HG03135 (cell line): ENCODE data around the gene SLC25A5.
A peak's percentile ranks its signal among the peaks of the same experiment; 100 is the strongest.
"Not testable (repeated sequence)": the region's sequence is repeated elsewhere in the genome, so short reads cannot be mapped to it uniquely, and the experiment has no call there.

Experiments used
- ATAC-seq: cut with Tn5 transposase; IDR thresholded peaks from one replicate; pipeline ENCODE4 v1.9.1; 2021; ENCODE audit warnings: mild to moderate bottlenecking, moderate library complexity; ENCODE audit not compliant: unreplicated experiment

Gene SLC25A5

GRCh38 chrX:119475389-119476101, 7.3 kb downstream of the SLC25A5 start:
- ATAC-seq, result no peak

DNA sequence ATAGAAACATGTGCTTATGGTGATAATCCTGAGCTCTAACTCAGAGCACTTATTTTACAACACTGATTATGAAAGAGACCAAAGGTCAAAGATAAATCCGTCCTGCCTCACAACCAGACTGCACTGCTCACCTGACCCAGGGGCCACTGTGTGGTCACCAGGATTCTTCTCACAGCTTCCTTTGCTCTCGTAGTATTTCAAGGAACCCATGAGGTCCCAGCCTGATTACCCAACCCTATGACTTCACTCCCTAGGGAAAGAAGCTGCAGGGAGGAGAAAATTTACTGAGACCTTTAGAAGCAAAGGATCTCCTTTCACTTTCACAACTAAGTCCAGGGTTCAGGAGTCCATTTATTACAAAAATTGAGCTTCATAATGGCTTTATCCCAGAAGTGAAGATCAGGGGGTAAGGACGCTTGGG, 9.6 kb downstream of the SLC25A5 start:
- no peak for ATAC-seq

- ATAC-seq, result no peak
Observed at GRCh38 chrX:119478504-119478903, 10.3 kb downstream of the SLC25A5 start.

GRCh38 chrX:119479845-119480244, 11.6 kb downstream of the SLC25A5 start:
- ATAC-seq, result no peak

GRCh38 chrX:119481323-119481801, 13.1 kb downstream of the SLC25A5 start:
- ATAC-seq, result no peak

DNA sequence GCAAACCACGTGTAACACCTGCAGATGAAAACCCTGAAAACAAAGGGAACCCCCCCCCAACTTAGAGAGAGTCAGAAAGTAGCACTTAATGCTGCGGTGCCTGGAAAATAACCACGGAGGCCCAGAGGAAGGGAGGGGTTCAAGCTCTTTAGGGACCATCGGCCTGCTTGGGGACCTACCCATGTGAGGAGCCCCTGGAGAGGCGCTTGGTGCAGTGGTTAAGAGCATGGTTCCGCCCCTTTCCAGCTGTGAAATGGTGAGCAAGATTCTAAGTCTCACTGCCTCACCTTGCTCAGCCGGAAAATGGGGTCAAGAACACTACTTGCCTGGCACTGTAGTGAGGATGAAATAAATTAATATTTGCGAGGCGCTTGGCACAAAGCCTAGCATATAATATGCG, 13.8 kb downstream of the SLC25A5 start:
- ATAC-seq, result no peak

DNA sequence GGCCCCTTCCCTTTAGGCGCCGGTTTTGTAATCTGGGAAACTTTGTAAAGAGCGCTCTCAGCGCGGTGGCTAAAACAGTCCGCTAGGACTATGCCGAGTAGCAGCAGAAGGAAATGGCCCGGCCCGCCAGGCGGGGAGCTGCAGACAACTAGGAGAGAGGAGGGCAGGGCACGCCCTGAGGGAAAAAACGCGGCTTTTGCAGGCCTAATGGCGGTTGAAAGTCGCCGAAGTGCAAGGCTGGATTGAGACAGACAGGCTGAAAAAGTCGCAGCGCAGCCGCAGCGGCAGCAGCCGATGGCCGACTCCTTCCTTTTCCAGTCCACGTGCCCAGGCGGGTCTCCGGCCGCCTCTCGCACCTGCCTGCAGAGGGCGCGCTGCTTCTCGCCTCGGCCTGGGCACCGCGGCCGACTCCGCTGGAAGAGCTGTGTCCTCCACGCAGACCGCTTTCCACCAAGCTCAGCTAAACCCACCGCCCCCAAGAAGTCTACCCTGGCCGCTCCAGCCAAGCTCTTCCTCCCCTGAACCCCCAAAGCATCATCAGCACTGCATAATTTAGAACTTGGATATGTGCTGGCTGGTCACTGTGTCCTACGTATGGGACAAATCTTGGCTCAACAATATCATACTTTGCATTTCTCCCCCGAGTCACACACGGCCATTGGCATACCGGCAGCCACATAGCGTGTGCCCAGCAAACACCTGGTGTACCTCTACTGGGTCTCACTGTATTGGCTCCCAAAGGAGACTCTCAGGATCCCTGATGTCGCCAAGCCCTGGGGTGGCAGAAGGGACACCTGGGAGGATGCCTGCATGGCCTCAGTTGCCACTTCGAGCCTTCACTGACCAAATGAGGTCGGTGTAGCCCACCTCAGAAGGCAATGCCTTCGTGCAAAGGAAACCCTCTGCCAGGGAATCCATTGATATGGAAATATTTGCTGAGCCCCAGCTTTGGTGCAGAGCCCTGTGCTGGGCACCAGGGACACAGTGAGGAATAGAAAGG, 14.5 kb downstream of the SLC25A5 start:
- ATAC-seq, result peak; percentile 76

DNA sequence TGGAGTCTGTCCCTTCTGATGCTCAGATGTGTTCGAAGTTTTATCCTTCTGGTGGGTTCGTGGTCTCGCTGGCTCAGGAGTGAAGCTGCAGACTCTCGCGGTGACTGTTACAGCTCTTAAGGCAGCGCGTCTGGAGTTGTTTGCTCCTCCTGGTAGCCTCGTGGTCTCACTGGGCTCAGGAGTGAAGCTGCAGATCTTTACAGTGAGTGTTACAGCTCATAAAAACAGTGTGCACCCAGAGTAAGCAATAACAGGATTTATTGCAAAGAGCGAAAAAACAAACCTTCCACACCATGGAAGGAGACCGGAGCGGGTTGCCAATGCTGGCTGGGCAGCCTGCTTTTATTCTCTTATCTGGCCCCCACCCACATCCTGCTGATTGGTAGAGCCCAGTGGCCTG, 18.5 kb downstream of the SLC25A5 start:
- no peak for ATAC-seq

GRCh38 chrX:119487766-119488165, 19.5 kb downstream of the SLC25A5 start:
- not testable (repeated sequence) for ATAC-seq

GRCh38 chrX:119488749-119489148, 20.5 kb downstream of the SLC25A5 start:
- no peak for ATAC-seq

DNA sequence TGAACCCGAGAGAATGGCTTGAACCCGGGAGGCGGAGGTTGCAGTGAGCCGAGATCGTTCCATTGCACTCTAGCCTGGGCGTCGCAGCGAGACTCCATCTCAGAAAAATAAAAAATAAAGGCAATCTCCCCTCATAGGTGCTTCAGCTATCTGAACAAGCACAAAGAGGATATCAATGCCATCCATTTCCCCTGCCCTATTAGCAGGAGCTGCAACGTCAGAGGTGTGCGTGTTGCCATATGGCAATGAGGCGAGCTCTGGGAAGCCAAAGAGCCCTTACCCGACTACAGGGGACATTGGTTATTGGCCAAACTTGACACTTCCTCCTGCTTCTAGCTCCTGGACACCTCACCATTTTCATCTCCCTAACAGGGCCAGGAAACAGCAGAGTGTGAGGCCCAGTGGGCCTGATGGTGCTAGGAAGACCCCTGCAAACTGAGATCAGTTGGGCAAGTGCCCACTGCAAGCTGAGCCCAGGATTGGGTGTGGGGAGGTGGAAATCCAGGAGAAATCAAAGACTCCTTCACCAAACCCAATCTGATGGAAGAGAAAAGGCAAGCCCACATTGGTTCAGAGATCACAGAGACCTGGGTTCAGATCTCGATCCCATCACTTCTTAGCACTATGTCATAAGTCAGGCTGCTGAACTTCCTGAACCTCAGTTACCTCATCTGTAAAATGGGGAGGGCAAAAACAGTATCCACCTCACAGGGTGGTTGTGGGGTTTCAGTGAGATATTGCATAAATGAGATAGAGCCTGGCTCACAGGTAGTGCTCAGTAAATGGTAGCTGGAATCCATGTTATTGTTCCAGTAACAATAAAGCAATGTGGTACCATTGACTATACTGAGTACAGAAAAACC, 21.2 kb downstream of the SLC25A5 start:
- no peak for ATAC-seq

DNA sequence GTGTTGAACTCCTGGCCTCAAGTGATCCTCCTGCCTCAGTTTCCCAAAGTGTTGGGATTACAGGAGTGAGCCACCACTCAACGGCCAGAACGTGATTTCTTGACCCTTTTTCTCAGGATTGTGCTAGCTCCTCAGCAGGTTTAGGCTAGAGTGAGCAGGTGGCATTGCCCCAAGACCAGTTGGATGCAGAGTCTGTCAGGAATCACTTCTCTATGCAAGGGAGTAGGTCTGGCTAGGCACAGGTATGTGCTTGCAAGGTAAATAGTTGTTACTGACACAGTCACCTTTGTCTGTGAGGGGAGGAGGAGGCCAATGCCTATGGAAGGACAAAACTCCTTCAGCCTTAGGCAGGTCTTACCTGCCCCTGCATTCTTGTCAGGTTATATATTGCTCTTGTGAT, 24.2 kb downstream of the SLC25A5 start:
- ATAC-seq, result no peak

DNA sequence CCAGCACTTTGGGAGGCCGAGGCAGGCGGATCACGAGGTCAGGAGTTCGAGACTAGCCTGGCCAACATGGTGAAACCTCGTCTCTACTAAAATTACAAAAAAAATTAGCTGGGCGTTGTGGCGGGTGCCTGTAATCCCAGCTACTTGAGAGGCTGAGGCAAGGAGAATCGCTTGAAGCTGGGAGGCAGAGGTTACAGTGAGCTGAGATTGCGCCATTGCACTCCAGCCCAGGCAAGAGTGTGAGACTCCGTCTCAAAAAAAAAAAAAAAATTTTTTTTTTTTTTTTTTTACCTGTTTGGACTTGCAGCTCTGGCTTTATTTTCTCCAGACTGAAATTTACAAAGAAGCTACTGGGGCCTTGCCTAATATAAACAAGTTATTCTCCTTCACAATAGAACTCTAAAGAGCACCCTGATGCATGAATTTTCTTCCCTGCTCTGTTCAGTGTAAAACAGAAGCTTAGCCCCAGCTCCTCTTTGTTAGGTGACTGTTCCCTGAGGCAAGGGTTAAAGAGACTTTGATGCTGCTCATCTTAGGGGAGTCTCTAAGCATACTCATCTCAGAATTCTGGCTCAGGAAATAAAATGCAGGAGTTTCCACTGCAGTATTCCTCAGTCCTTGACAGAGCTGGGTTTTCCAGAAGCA, 25.7 kb downstream of the SLC25A5 start:
- not testable (repeated sequence) for ATAC-seq

- ATAC-seq, result no peak
Observed at GRCh38 chrX:119495734-119496726, 27.8 kb downstream of the SLC25A5 start.

GRCh38 chrX:119497185-119497584, 28.9 kb downstream of the SLC25A5 start:
- ATAC-seq, result no peak

DNA sequence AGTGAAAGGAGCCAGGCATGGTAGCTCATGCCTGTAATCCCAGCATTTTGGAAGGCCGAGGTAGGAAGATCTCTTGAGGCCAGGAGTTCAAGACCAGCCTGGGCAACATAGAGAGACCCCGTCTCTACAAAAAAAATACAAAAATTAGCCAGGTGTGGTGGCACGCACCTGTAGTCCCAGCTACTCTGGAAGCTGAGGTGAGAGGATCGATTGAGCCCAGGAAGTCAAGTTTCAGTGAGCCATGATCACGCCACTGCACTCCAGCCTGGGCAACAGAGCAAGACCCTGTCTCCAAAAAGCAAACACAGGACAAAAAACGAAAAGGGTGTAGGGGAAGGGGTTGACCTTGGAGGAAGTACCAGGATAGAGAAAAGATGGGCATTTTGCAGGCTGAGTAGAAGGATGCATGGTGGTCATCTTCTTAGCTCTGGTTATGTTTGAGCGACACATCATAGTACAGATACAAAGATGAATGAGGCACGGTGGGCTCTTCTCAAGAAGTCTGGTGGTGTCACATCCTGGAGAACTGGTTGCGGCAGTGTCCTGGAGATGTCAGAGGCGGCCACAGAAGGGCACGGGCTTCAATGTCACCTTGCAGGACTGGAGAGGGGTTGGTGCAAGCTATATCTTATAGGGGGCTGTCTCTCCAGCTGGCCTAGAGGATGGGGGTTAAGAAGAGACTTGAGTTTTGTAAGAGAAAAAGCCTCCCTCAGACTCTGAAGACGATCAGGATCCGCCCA, 32.0 kb downstream of the SLC25A5 start:
- ATAC-seq, result no peak

- no peak for ATAC-seq
Observed at GRCh38 chrX:119501511-119502148, 33.4 kb downstream of the SLC25A5 start.
